HUES48 (cell line): Measurements from ENCODE around the gene LMNTD2.

Source experiments
- H3K27ac ChIP-seq: one replicate; pipeline ENCODE4 v1.7.0; 2013; ENCODE audit warnings: low read depth, low read length, inconsistent platforms
- H3K27me3 ChIP-seq: 2 replicates; pipeline ENCODE4 v1.6.1; 2013; ENCODE audit warnings: mild to moderate bottlenecking, low read length; ENCODE audit not compliant: control insufficient read depth, insufficient read depth
- H3K36me3 ChIP-seq: 2 replicates; pipeline ENCODE4 v1.6.1; 2013; ENCODE audit warnings: low read length; ENCODE audit not compliant: control insufficient read depth, insufficient read depth
- H3K4me1 ChIP-seq: 2 replicates; pipeline ENCODE4 v1.6.1; 2013; ENCODE audit warnings: mild to moderate bottlenecking, low read length; ENCODE audit not compliant: control insufficient read depth, insufficient read depth
- H3K4me3 ChIP-seq: 2 replicates; pipeline ENCODE4 v1.5.1; 2013; ENCODE audit warnings: mild to moderate bottlenecking, low read depth, low read length
- H3K9ac ChIP-seq: 2 replicates; pipeline ENCODE4 v1.6.1; 2013; ENCODE audit warnings: mild to moderate bottlenecking, low read depth, low read length, moderate library complexity
- H3K9me3 ChIP-seq: 2 replicates; pipeline ENCODE4 v1.6.1; 2013; ENCODE audit warnings: low read length; ENCODE audit not compliant: control insufficient read depth, insufficient read depth

Gene LMNTD2

GRCh38 chr11:512761-513595, 47.6 kb downstream of the LMNTD2 start:
- Histone ChIP-seq H3K27ac (no peak overlapping the region), H3K4me3 (no peak overlapping the region), H3K4me1 (no peaks in the 10 kb centered on the region), H3K9ac (no peak overlapping the region), H3K36me3 (peaks cover 4% of the 10 kb centered on the region; the same call in 1 of the 2 replicates), H3K27me3 (no peaks in the 10 kb centered on the region), H3K9me3 (peaks cover 3% of the 10 kb centered on the region; the same call in 1 of the 2 replicates)

- Histone ChIP-seq H3K4me3 (no peak overlapping the region), H3K27ac (no peak overlapping the region), H3K36me3 (peaks cover 4% of the 10 kb centered on the region; the same call in 1 of the 2 replicates), H3K9ac (no peak overlapping the region), H3K27me3 (no peaks in the 10 kb centered on the region), H3K4me1 (peaks cover 8% of the 10 kb centered on the region), H3K9me3 (no peaks in the 10 kb centered on the region)
These were observed 51.6 kb downstream of the LMNTD2 start for GRCh38 chr11:508956-509355.

- Histone ChIP-seq H3K4me3 (peak overlapping the region; percentile 72), H3K9ac (peak overlapping the region; percentile 32; the same call in 1 of the 2 replicates), H3K27me3 (no peaks in the 10 kb centered on the region), H3K9me3 (no peaks in the 10 kb centered on the region), H3K27ac (peak overlapping the region; percentile 14), H3K36me3 (peaks cover 4% of the 10 kb centered on the region; the same call in 1 of the 2 replicates), H3K4me1 (peaks cover 8% of the 10 kb centered on the region)
These were observed 52.6 kb downstream of the LMNTD2 start for GRCh38 chr11:507727-508515.

- peaks cover 4% of the 10 kb centered on the region; the same call in 1 of the 2 replicates for H3K36me3 ChIP-seq
- peak within 1 kb of the TSS; percentile 99 for H3K27ac ChIP-seq
- H3K4me1 ChIP-seq, result peaks cover 8% of the 10 kb centered on the region
These were observed 53.4 kb downstream of the LMNTD2 start, which contains the start of gene RNH1 for GRCh38 chr11:506995-507726. Gene RNH1, minus strand, starts transcription at chr11:507242. Its CDS starts 5,080 bp downstream, at chr11:502162.

GRCh38 chr11:506238-506994, 54.1 kb downstream of the LMNTD2 start:
- peak overlapping the region; percentile 74 for H3K4me3 ChIP-seq

More at GRCh38 chr11:506995-507726, 53.4 kb downstream of the LMNTD2 start, which contains the start of gene RNH1:
- H3K4me3 ChIP-seq, result peak within 1 kb of the TSS; percentile 74
- no peaks in the 10 kb centered on the region for H3K9me3 ChIP-seq
- no peaks in the 10 kb centered on the region for H3K27me3 ChIP-seq
- H3K9ac ChIP-seq, result peak within 1 kb of the TSS; percentile 80

GRCh38 chr11:504994-505344, 55.6 kb downstream of the LMNTD2 start:
- Histone ChIP-seq H3K9ac (no peak overlapping the region), H3K4me1 (peaks cover 8% of the 10 kb centered on the region), H3K9me3 (no peaks in the 10 kb centered on the region), H3K4me3 (peak overlapping the region; percentile 45), H3K27ac (no peak overlapping the region), H3K36me3 (peaks cover 16% of the 10 kb centered on the region), H3K27me3 (no peaks in the 10 kb centered on the region)

More at GRCh38 chr11:506238-506994, 54.1 kb downstream of the LMNTD2 start:
- no peaks in the 10 kb centered on the region for H3K27me3 ChIP-seq
- peaks cover 8% of the 10 kb centered on the region for H3K4me1 ChIP-seq
- H3K9ac ChIP-seq, result peak overlapping the region; percentile 80
- peaks cover 4% of the 10 kb centered on the region for H3K36me3 ChIP-seq
- H3K9me3 ChIP-seq, result no peaks in the 10 kb centered on the region
- H3K27ac ChIP-seq, result peak overlapping the region; percentile 99
